Endothelial cell of umbilical vein (primary cell): Measurements from ENCODE around the gene MED6. TPM values are rescaled to one million over a fixed set of nuclear protein-coding genes. Genes with fewer than 3 reads are reported as not detected.

Source experiments
- BruUV-seq: library from RNA; stranded (reverse); fragments of 400-500 nt; replicated peaks from 2 replicates; lab custom pipeline; 2021; lab: Mats Ljungman, UMichigan
- CTCF ChIA-PET: fragments of 300-600, 350-600 bp; sonication (Branson Sonifier 250); formaldehyde crosslinking; loops from one replicate; lab custom pipeline; 2021; ENCODE audit warnings: antibody characterized with exemption, inconsistent platforms; lab: Charles Lee
- POLR2A ChIA-PET: fragments of 300-600, 350-600 bp; sonication (Branson Sonifier 250); formaldehyde crosslinking; loops from one replicate; lab custom pipeline; 2021; ENCODE audit warnings: antibody characterized with exemption, inconsistent platforms; lab: Charles Lee
- DNase-seq: peaks from one replicate; pipeline ENCODE4 v3.0.0-alpha.2; 2011; ENCODE audit warnings: low read depth, low spot score
- FAIRE-seq: peaks from 2 replicates; lab custom pipeline; 2011; peaks lifted over from hg19 to GRCh38; lab: Jason Lieb, UNC
- H2AFZ ChIP-seq: 2 replicates; pipeline ENCODE4 v1.6.0; 2012; ENCODE audit warnings: low read depth, low read length, control low read depth, inconsistent platforms
- H3K27ac ChIP-seq: 2 replicates; pipeline ENCODE4 v1.5.1; 2011; ENCODE audit warnings: low read depth, mild to moderate bottlenecking, control low read depth, low read length, moderate library complexity; ENCODE audit not compliant: insufficient read depth
- H3K27me3 ChIP-seq, 2 experiments: 2 replicates each; pipeline versions ENCODE4 v1.6.0 to v1.6.1; 2011; ENCODE audit warnings: low read length in 2 of 2, mixed read lengths in 1 of 2; ENCODE audit not compliant: control insufficient read depth in 2 of 2, insufficient read depth in 2 of 2
- H3K36me3 ChIP-seq, 2 experiments: 2 replicates in 1 of 2; 3 replicates in 1 of 2; pipeline ENCODE4 v1.5.1; 2011; ENCODE audit warnings: low read length in 2 of 2, mild to moderate bottlenecking in 1 of 2, moderate library complexity in 1 of 2; ENCODE audit not compliant: control insufficient read depth in 2 of 2, insufficient read depth in 2 of 2; ENCODE audit errors: extremely low read depth in 1 of 2
- H3K4me1 ChIP-seq: 3 replicates; pipeline ENCODE4 v1.5.1; 2011; ENCODE audit warnings: mild to moderate bottlenecking, low read length; ENCODE audit not compliant: control insufficient read depth, insufficient read depth; ENCODE audit errors: extremely low read depth
- H3K4me2 ChIP-seq: 2 replicates; pipeline ENCODE4 v1.6.1; 2011; ENCODE audit warnings: low read length, control low read depth, mixed read lengths; ENCODE audit not compliant: insufficient read depth
- H3K4me3 ChIP-seq, 3 experiments: fragments of 200-600 bp in 1 of 3; sonication (generic), shearing (Covaris generic) in 1 of 3; replicated peaks in 1 of 3; 2 replicates each; pipeline ENCODE4 v1.5.1; 2011 to 2016; ENCODE audit warnings: control low read depth in 3 of 3, low read length in 3 of 3, mild to moderate bottlenecking in 2 of 3, inconsistent platforms in 1 of 3, low read depth in 1 of 3, moderate library complexity in 1 of 3; ENCODE audit not compliant: insufficient read depth in 1 of 3
- H3K79me2 ChIP-seq: 2 replicates; pipeline ENCODE4 v1.6.0; 2012; ENCODE audit warnings: low read length, inconsistent platforms; ENCODE audit not compliant: control insufficient read depth, insufficient read depth
- H3K9ac ChIP-seq: replicated peaks from 2 replicates; pipeline ENCODE3; 2011; ENCODE audit warnings: low read length, control low read depth; ENCODE audit not compliant: insufficient read depth; ENCODE audit errors: extremely low read depth
- H3K9me1 ChIP-seq: replicated peaks from 3 replicates; pipeline ENCODE4 v1.6.0; 2011; ENCODE audit warnings: mild to moderate bottlenecking, low read length; ENCODE audit not compliant: control insufficient read depth, insufficient read depth; ENCODE audit errors: extremely low read depth
- H3K9me3 ChIP-seq: replicated peaks from 2 replicates; pipeline ENCODE4 v1.5.1; 2012; ENCODE audit warnings: low read length, inconsistent platforms; ENCODE audit not compliant: control insufficient read depth, insufficient read depth
- H4K20me1 ChIP-seq: replicated peaks from 2 replicates; pipeline ENCODE3; 2011; ENCODE audit warnings: mild to moderate bottlenecking, low read length; ENCODE audit not compliant: control insufficient read depth, insufficient read depth; ENCODE audit errors: extremely low read depth
- FOS ChIP-seq: IDR thresholded peaks from 2 replicates; pipeline ENCODE4 v1.6.1; 2011; ENCODE audit warnings: mild to moderate bottlenecking, low read length, moderate library complexity, borderline replicate concordance; ENCODE audit not compliant: insufficient read depth
- GATA2 ChIP-seq: IDR thresholded peaks from 2 replicates; pipeline ENCODE4 v1.7.0; 2011; ENCODE audit warnings: low read depth, mild to moderate bottlenecking, moderate library complexity, mixed read lengths, low read length; ENCODE audit not compliant: insufficient read length, insufficient read depth
- JUN ChIP-seq: IDR thresholded peaks from 2 replicates; pipeline ENCODE4 v1.6.1; 2011; ENCODE audit warnings: borderline replicate concordance, low read depth; ENCODE audit not compliant: insufficient read length, insufficient read depth
- MYC ChIP-seq: IDR thresholded peaks from one replicate; pipeline ENCODE4 v1.6.1; 2011; ENCODE audit warnings: mild to moderate bottlenecking, low read depth, low read length
- POLR2A ChIP-seq: IDR thresholded peaks from 2 replicates; pipeline ENCODE4 v1.6.1; 2012; ENCODE audit warnings: low read depth, mild to moderate bottlenecking, control low read depth, low read length
- dilution Hi-C: fragments of 300-500 bp; cut with MboI; formaldehyde crosslinking; loops from one replicate; pipeline ENCODE4 v1.15.0; 2019; ENCODE audit warnings: low sequenced_read_pairs; ENCODE audit not compliant: extremely low pct_ligation_motif_present
- intact Hi-C: fragments of 100-400 bp; cut with micrococcal nuclease; formaldehyde crosslinking; loops from one replicate; pipeline ENCODE4 v1.10.0; 2022
- polyA plus RNA-seq, 4 experiments: library from polyadenylated mRNA; depleted of rRNA in 3 of 4; stranded (reverse) in 3 of 4; unstranded in 1 of 4; fragments of >200 nt; gene quantifications; 2 replicates each; pipeline versions ENCODE4 v1.2.1 to v1.2.3, GENCODE V29; 2011 to 2012; ENCODE audit warnings: missing spikeins in 1 of 4
- total RNA-seq: library from RNA; stranded (reverse); gene quantifications from 2 replicates; pipeline ENCODE4 v1.2.3, GENCODE V29; 2021
- TF ChIP-seq, protein P1 (sequence below), 2 donors: IDR thresholded peaks; 1 replicate in 1 of 2; 2 replicates in 1 of 2; pipeline ENCODE4 v1.5.1; 2011; ENCODE audit warnings: low read length in 2 of 2, mild to moderate bottlenecking in 2 of 2, moderate library complexity in 2 of 2, control low read depth in 1 of 2, inconsistent platforms in 1 of 2, low read depth in 1 of 2; ENCODE audit not compliant: insufficient read depth in 1 of 2; ENCODE audit errors: extremely low read depth in 1 of 2
- TF ChIP-seq, protein P2 (sequence below): IDR thresholded peaks from 2 replicates; pipeline ENCODE4 v1.6.1; 2011; ENCODE audit not compliant: insufficient read depth, insufficient read length

The MED6 gene
- total and polyA plus RNA-seq, 2 donors (not counting 3 experiments of a cell fraction or from before 2014, with no cell fraction given) = 22.8 to 41.5 TPM

DNA sequence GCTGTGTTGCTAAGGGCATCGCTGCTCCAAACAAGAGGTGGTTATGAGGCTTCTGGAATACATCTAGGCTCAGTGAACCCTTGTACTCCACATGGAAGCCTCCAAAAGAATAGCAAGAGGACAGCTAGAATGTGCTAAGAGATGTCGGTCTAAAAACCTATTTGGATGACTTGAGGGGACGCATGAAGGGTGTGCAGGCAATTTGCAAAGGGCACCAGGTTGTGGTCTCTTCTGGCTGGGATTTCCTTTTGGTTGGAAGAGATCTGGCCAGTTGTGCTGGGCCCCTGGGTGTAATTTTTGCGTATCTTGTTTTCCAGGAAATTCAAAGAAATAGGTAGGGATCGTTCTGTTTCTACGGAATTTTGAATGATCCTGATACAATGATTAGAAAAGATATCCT lies 45.4 kb upstream of the MED6 start:
- ChIA-PET POLR2A (no interaction called here), CTCF (interaction anchor here (1.0 kb wide), 1 partner anchor 12 kb away, joined by 3 read pairs; no protein-coding TSS in a partner anchor)
- H3K9me3 ChIP-seq = no peaks in the 10 kb centered on the region
- H3K4me3 ChIP-seq = no peak overlapping the region
- H3K4me2 ChIP-seq = no peak overlapping the region
- H3K27ac ChIP-seq = no peak overlapping the region
- no peak for FAIRE-seq
- no peak for DNase-seq
- no peaks in the 10 kb centered on the region for H3K36me3 ChIP-seq
- H2AFZ ChIP-seq = no peak overlapping the region
- no peaks in the 10 kb centered on the region for H3K4me1 ChIP-seq
- H3K79me2 ChIP-seq = no peaks in the 10 kb centered on the region
- BruUV-seq = no TSS peak
- peaks cover 24 to 26% of the 10 kb centered on the region in 2 experiments for H3K27me3 ChIP-seq
- no peaks in the 10 kb centered on the region for H4K20me1 ChIP-seq
- TF ChIP-seq, protein P1, sequence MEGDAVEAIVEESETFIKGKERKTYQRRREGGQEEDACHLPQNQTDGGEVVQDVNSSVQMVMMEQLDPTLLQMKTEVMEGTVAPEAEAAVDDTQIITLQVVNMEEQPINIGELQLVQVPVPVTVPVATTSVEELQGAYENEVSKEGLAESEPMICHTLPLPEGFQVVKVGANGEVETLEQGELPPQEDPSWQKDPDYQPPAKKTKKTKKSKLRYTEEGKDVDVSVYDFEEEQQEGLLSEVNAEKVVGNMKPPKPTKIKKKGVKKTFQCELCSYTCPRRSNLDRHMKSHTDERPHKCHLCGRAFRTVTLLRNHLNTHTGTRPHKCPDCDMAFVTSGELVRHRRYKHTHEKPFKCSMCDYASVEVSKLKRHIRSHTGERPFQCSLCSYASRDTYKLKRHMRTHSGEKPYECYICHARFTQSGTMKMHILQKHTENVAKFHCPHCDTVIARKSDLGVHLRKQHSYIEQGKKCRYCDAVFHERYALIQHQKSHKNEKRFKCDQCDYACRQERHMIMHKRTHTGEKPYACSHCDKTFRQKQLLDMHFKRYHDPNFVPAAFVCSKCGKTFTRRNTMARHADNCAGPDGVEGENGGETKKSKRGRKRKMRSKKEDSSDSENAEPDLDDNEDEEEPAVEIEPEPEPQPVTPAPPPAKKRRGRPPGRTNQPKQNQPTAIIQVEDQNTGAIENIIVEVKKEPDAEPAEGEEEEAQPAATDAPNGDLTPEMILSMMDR (IDR thresholded peaks at IDR 0.05; ENCODE audit: extremely low read depth in 1 of 2, insufficient read depth in 1 of 2, low read depth in 1 of 2, low read length in 2 of 2) = no peak
- TF ChIP-seq FOS (no peak), POLR2A (no peak), JUN (no peak), MYC (no peak), GATA2 (no peak)
- TF ChIP-seq, protein P2, sequence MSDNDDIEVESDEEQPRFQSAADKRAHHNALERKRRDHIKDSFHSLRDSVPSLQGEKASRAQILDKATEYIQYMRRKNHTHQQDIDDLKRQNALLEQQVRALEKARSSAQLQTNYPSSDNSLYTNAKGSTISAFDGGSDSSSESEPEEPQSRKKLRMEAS = no peak
- dilution Hi-C loops = no loop called here
- intact Hi-C loops = no loop called here
- H3K9me1 ChIP-seq = no peaks in the 10 kb centered on the region
- H3K9ac ChIP-seq = no peak overlapping the region
